Osteoblast (primary cell): ENCODE measurements around the gene PSME2. TPM values are rescaled to one million over a fixed set of nuclear protein-coding genes. Genes with fewer than 3 reads are reported as not detected.

Experiments
- DNase-seq: peaks from one replicate; pipeline ENCODE4 v3.0.0; 2011; ENCODE audit warnings: low spot score, mixed read lengths; ENCODE audit not compliant: insufficient read length; ENCODE audit errors: missing footprints
- H2AFZ ChIP-seq: 2 replicates; pipeline ENCODE4 v1.6.0; 2011; ENCODE audit warnings: mild to moderate bottlenecking, low read length
- H3K27ac ChIP-seq: 2 replicates; pipeline ENCODE4 v1.5.1; 2011; ENCODE audit warnings: mild to moderate bottlenecking, low read depth, low read length, moderate library complexity
- H3K27me3 ChIP-seq: 2 replicates; pipeline ENCODE4 v1.6.0; 2012; ENCODE audit warnings: mild to moderate bottlenecking, control low read depth, inconsistent platforms, low read length, moderate library complexity; ENCODE audit not compliant: insufficient read depth
- H3K36me3 ChIP-seq: 2 replicates; pipeline ENCODE4 v1.5.1; 2011; ENCODE audit warnings: mild to moderate bottlenecking, low read length, control low read depth, moderate library complexity; ENCODE audit not compliant: insufficient read depth
- H3K4me1 ChIP-seq: 2 replicates; pipeline ENCODE4 v1.5.1; 2011; ENCODE audit warnings: mild to moderate bottlenecking, low read length, control low read depth, moderate library complexity; ENCODE audit not compliant: insufficient read depth
- H3K4me2 ChIP-seq: 2 replicates; pipeline ENCODE4 v1.6.0; 2011; ENCODE audit warnings: mild to moderate bottlenecking, low read length; ENCODE audit not compliant: insufficient read depth
- H3K4me3 ChIP-seq: fragments of 200-600 bp; sonication (generic); 3 replicates; pipeline ENCODE4 v1.5.1; 2012; ENCODE audit warnings: mild to moderate bottlenecking, low read length, inconsistent platforms; ENCODE audit not compliant: insufficient read depth
- H3K79me2 ChIP-seq: 2 replicates; pipeline ENCODE4 v1.6.0; 2012; ENCODE audit warnings: mild to moderate bottlenecking, low read length, control low read depth, inconsistent platforms; ENCODE audit not compliant: insufficient read depth
- H3K9me3 ChIP-seq: 2 replicates; pipeline ENCODE4 v1.5.1; 2011; ENCODE audit warnings: low read depth, low read length, control low read depth
- H4K20me1 ChIP-seq: 2 replicates; pipeline ENCODE4 v1.6.0; 2012; ENCODE audit warnings: mild to moderate bottlenecking, low read length, control low read depth; ENCODE audit not compliant: insufficient read depth
- total RNA-seq: library from RNA; depleted of rRNA; stranded (reverse); fragments of >200 nt; gene quantifications from 2 replicates; pipeline ENCODE4 v1.2.3, GENCODE V29; 2012
- TF ChIP-seq, protein P1 (sequence below): IDR thresholded peaks from 2 replicates; pipeline ENCODE4 v1.5.1; 2011; ENCODE audit warnings: mild to moderate bottlenecking, low read depth, low read length, moderate library complexity; ENCODE audit errors: extremely low read depth

The PSME2 gene
- total RNA-seq, 1 donor = 55.7 TPM

DNA sequence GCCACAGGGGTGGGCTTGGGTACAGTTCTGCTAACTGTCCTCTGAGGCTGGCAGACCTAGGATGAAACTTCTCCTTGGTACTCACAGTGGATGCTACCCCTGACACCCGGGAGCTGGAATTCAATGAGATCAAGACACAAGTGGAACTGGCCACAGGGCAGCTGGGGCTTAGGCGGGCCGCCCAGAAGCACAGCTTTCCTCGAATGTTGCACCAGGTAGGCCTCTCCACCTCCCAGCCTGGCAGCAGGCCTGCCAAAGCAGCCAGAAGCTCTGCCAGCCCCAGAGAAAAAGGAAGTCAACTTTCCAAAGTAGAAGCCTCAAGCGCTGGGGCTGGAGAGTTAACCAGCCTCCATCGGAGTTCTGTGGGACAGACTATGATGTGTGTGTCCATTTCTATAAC is 29.2 kb downstream of the PSME2 start:
- Histone ChIP-seq H3K9me3 (no peaks in the 10 kb centered on the region), H3K79me2 (peaks cover 13% of the 10 kb centered on the region), H2AFZ (no peak overlapping the region), H3K27ac (no peak overlapping the region), H3K4me1 (peaks cover 14% of the 10 kb centered on the region), H3K4me3 (no peak overlapping the region), H3K36me3 (peaks cover 42% of the 10 kb centered on the region), H4K20me1 (no peaks in the 10 kb centered on the region), H3K4me2 (no peak overlapping the region), H3K27me3 (no peaks in the 10 kb centered on the region)
- peak; percentile 30 for DNase-seq
- TF ChIP-seq, protein P1, sequence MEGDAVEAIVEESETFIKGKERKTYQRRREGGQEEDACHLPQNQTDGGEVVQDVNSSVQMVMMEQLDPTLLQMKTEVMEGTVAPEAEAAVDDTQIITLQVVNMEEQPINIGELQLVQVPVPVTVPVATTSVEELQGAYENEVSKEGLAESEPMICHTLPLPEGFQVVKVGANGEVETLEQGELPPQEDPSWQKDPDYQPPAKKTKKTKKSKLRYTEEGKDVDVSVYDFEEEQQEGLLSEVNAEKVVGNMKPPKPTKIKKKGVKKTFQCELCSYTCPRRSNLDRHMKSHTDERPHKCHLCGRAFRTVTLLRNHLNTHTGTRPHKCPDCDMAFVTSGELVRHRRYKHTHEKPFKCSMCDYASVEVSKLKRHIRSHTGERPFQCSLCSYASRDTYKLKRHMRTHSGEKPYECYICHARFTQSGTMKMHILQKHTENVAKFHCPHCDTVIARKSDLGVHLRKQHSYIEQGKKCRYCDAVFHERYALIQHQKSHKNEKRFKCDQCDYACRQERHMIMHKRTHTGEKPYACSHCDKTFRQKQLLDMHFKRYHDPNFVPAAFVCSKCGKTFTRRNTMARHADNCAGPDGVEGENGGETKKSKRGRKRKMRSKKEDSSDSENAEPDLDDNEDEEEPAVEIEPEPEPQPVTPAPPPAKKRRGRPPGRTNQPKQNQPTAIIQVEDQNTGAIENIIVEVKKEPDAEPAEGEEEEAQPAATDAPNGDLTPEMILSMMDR = no peak

DNA sequence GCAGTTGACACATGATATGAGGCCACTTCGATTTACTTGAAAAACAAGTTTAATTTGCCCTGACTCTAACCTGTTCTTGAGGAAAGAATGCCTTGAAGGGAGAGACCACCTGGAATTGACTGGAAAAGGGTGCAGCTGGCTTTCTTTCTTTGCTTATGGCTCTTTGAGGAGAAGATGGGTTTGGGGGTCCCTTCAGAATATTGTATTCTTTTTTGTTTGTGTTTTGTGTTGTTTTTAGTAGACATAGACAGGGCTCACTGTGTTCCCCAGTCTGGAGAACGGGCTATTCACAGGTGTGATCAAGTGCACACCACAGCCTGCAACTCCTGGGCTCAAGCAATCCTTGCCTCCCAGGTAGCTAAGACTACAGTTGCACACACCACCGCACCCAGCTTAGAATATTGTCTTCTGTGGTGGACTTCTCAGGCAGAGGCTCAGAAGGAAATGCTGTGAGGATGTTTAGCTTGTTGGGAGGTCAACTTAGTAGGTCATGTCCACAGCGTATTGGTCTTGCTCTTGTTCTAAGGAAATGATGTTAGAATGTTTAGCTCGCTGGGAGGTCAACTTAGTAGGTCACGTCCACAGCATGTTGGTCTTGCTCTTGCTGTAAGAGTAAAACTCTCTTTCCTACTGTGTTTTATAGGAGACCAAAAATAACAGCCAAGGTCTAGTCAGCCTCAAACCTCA is 30.1 kb downstream of the PSME2 start:
- TF ChIP-seq, protein P1 = no peak
- peak overlapping the region; percentile 96 for H3K4me2 ChIP-seq

DNA sequence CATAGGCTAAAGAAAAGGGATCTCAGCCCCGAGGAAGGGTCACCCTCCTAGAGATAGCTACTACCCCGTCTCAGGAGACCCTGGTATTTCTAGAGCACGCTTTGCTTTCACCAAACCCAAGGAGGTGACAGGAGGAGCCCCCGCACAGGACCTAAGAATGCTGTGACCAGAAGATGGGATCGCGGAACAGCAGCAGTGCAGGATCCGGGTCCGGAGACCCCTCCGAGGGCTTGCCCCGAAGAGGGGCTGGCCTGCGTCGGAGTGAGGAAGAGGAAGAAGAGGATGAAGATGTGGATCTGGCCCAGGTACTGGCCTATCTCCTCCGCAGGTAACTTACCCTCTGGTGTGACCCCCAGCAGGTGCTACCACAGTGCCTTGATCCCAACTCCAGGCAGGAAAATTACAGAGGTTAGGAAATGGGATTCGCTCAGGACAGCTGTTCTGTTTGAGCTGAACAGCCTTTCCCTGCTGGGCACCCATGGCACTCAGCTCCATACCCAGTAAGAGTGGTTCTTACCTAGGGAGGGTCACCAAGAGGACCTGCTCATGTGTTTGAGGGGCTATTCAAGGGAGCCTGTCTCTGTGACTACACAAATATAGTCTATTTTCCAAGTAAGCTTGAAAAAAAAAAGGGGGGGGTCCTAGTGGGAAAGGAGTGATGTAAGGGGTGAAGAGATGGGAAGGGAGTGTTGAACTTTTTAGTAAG is 30.8 kb downstream of the PSME2 start:
- H3K79me2 ChIP-seq = peaks cover 13% of the 10 kb centered on the region
- H3K36me3 ChIP-seq = peaks cover 30% of the 10 kb centered on the region
- H3K4me3 ChIP-seq = peak overlapping the region; percentile 82
- no peaks in the 10 kb centered on the region for H3K9me3 ChIP-seq
- H3K4me2 ChIP-seq = peak overlapping the region; percentile 96
- TF ChIP-seq, protein P1 = no peak
- H4K20me1 ChIP-seq = no peaks in the 10 kb centered on the region
- no peaks in the 10 kb centered on the region for H3K27me3 ChIP-seq
- peak; percentile 67 for DNase-seq
- peak overlapping the region; percentile 98 for H3K27ac ChIP-seq
- peaks cover 14% of the 10 kb centered on the region for H3K4me1 ChIP-seq
- H2AFZ ChIP-seq = peak overlapping the region; percentile 87

More for the DNA sequence above, 30.1 kb downstream of the PSME2 start:
- peaks cover 14% of the 10 kb centered on the region for H3K4me1 ChIP-seq
- no peaks in the 10 kb centered on the region for H3K9me3 ChIP-seq
- peak overlapping the region; percentile 82 for H3K4me3 ChIP-seq
- no peak for DNase-seq
- peaks cover 36% of the 10 kb centered on the region for H3K36me3 ChIP-seq
- H3K79me2 ChIP-seq = peaks cover 13% of the 10 kb centered on the region
- H3K27me3 ChIP-seq = no peaks in the 10 kb centered on the region
- no peak overlapping the region for H3K27ac ChIP-seq
- H4K20me1 ChIP-seq = no peaks in the 10 kb centered on the region
- H2AFZ ChIP-seq = no peak overlapping the region
